ENCODE results near the gene THEM5. TPM values are rescaled to one million over a fixed set of nuclear protein-coding genes. Genes with fewer than 3 reads are reported as not detected.

Gene THEM5
- total and polyA plus RNA-seq, 10 of the 15 experiments (the other 5 are each of a cell fraction or from before 2014, with no cell fraction given), result 0.16 TPM; not detected in 9

DNA sequence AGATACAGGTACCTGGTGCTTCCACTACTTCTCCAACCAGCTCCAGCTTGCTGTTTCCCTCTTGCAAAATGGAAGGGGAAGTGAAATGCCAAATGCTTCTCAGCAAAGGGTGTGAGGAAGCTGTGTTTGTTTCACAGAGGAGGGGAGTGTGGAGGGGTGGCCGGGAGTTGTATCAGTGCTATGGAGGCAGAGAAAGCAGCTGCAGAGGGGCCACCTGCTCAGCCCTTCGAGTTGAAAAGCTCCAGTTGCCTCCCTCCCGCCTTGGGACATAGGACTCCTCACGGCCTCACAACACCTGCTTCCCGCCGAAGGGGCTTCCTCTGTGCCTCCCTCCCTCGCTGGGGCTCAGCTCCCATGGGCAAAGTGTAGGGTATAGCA lies 36.2 kb downstream of the THEM5 start:
- ChIA-PET SMC1A (ENCODE audit: uncharacterized antibody, unreplicated experiment) (interaction anchor here (2.0 kb wide), 1 partner anchor 10 kb away, joined by 7 read pairs; no protein-coding TSS in a partner anchor), POLR2A (no interaction called here), CTCF (interaction anchor here (1.5 kb wide), 1 partner anchor 19 kb away, joined by 3 read pairs; no protein-coding TSS in a partner anchor), RAD21 (ENCODE audit: unreplicated experiment) (no interaction called here)
- TF ChIP-seq, protein P1, sequence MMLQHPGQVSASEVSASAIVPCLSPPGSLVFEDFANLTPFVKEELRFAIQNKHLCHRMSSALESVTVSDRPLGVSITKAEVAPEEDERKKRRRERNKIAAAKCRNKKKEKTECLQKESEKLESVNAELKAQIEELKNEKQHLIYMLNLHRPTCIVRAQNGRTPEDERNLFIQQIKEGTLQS (IDR thresholded peaks at IDR 0.05; ENCODE audit: borderline replicate concordance, extremely low read depth, low read depth, low read length), result no peak
- peak; percentile 26; the same call in 1 of the 2 replicates for TF ChIP-seq SPI1 (IDR thresholded peaks at IDR 0.05; ENCODE audit: borderline replicate concordance, insufficient read depth, low read depth, low read length)
- Histone ChIP-seq H2AFZ (ENCODE audit: control insufficient read depth, low read depth, low read length) (no peak overlapping the region), H3K9ac (ENCODE audit: control insufficient read depth, insufficient read depth, low read length) (no peak overlapping the region), H3K4me1 (ENCODE audit: control insufficient read depth, insufficient read depth, low read length) (peaks cover 2% of the 10 kb centered on the region), H3K36me3 (ENCODE audit: control insufficient read depth in 2 of 2, insufficient read depth in 2 of 2, low read length in 1 of 2) (no peaks in the 10 kb centered on the region), H3K4me3 (no peak overlapping the region), H3K4me2 (ENCODE audit: control insufficient read depth, insufficient read depth) (no peak overlapping the region), H4K20me1 (ENCODE audit: control insufficient read depth, insufficient read depth) (no peaks in the 10 kb centered on the region), H3K27me3 (replicated peaks in 1 of 2; ENCODE audit: control insufficient read depth in 2 of 2, insufficient read depth in 2 of 2, low read length in 1 of 2) (peaks cover 0 to 3% of the 10 kb centered on the region in 2 experiments; a peak in 2 of 4 replicates), H3K79me2 (ENCODE audit: control insufficient read depth, insufficient read depth, low read length) (no peaks in the 10 kb centered on the region), H3K27ac (ENCODE audit: control insufficient read depth, insufficient read depth) (no peak overlapping the region), H3K9me3 (replicated peaks; ENCODE audit: control insufficient read depth, insufficient read depth, low read length) (no peaks in the 10 kb centered on the region)
- DNase-seq (ENCODE audit: low read depth, low spot score), result no peak
- no peak; the same call in 2 of the 3 replicates for ATAC-seq
- WGBS (ENCODE audit: insufficient coverage, insufficient replicate concordance, low lambda C conversion rate, missing lambda C conversion rate), result 31% methylated on average over 7 of the region's 7 CpGs
- BruUV-seq (replicated peaks), result no TSS peak
- intact Hi-C loops (cut with micrococcal nuclease; ENCODE audit: unreplicated experiment), result no loop called here
- FAIRE-seq, result no peak
- in situ Hi-C loops (cut with MboI), result no loop called here

GRCh38 chr1:151816548-151817352 lies 36.8 kb downstream of the THEM5 start:
- H3K36me3 ChIP-seq (ENCODE audit: control insufficient read depth in 2 of 2, insufficient read depth in 2 of 2, low read length in 1 of 2), result no peaks in the 10 kb centered on the region
- no peaks in the 10 kb centered on the region for H4K20me1 ChIP-seq (ENCODE audit: control insufficient read depth, insufficient read depth)
- DNase-seq (ENCODE audit: low read depth, low spot score) (no peak), FAIRE-seq (no peak), ATAC-seq (no peak)
- ChIA-PET CTCF (no interaction called here), POLR2A (no interaction called here), RAD21 (ENCODE audit: unreplicated experiment) (no interaction called here), SMC1A (ENCODE audit: uncharacterized antibody, unreplicated experiment) (interaction anchor here (2.0 kb wide), 1 partner anchor 11 kb away, joined by 7 read pairs; no protein-coding TSS in a partner anchor)
- no peak overlapping the region for H3K27ac ChIP-seq (ENCODE audit: control insufficient read depth, insufficient read depth)
- no peaks in the 10 kb centered on the region for H3K79me2 ChIP-seq (ENCODE audit: control insufficient read depth, insufficient read depth, low read length)
- no peak overlapping the region for H3K9ac ChIP-seq (ENCODE audit: control insufficient read depth, insufficient read depth, low read length)
- BruUV-seq (replicated peaks), result no TSS peak
- H3K27me3 ChIP-seq (replicated peaks in 1 of 2; ENCODE audit: control insufficient read depth in 2 of 2, insufficient read depth in 2 of 2, low read length in 1 of 2), result peaks cover 0 to 3% of the 10 kb centered on the region in 2 experiments; a peak in 2 of 4 replicates
- 66% methylated on average over 26 of the region's 26 CpGs for WGBS (ENCODE audit: insufficient coverage, insufficient replicate concordance, low lambda C conversion rate, missing lambda C conversion rate)
- H3K9me3 ChIP-seq (replicated peaks; ENCODE audit: control insufficient read depth, insufficient read depth, low read length), result no peaks in the 10 kb centered on the region
- no peak overlapping the region for H3K4me3 ChIP-seq
- in situ Hi-C loops (cut with MboI), result no loop called here
- H3K4me1 ChIP-seq (ENCODE audit: control insufficient read depth, insufficient read depth, low read length), result no peaks in the 10 kb centered on the region; the same call in 1 of the 2 replicates
- no peak overlapping the region for H2AFZ ChIP-seq (ENCODE audit: control insufficient read depth, low read depth, low read length)
- intact Hi-C loops (cut with micrococcal nuclease; ENCODE audit: unreplicated experiment), result no loop called here
- no peak for TF ChIP-seq RAD51 (IDR thresholded peaks at IDR 0.05)
- no peak for TF ChIP-seq PRDM15 (CRISPR knock-in tag; IDR thresholded peaks at IDR 0.05)
- no peak for TF ChIP-seq JUNB (IDR thresholded peaks at IDR 0.05)
- TF ChIP-seq TAF1 (IDR thresholded peaks at IDR 0.05; ENCODE audit: borderline replicate concordance, low read depth, low read length), result no peak
- no peak for TF ChIP-seq WRNIP1 (IDR thresholded peaks at IDR 0.05; ENCODE audit: borderline replicate concordance, low read depth, low read length)
- TF ChIP-seq, protein P2, sequence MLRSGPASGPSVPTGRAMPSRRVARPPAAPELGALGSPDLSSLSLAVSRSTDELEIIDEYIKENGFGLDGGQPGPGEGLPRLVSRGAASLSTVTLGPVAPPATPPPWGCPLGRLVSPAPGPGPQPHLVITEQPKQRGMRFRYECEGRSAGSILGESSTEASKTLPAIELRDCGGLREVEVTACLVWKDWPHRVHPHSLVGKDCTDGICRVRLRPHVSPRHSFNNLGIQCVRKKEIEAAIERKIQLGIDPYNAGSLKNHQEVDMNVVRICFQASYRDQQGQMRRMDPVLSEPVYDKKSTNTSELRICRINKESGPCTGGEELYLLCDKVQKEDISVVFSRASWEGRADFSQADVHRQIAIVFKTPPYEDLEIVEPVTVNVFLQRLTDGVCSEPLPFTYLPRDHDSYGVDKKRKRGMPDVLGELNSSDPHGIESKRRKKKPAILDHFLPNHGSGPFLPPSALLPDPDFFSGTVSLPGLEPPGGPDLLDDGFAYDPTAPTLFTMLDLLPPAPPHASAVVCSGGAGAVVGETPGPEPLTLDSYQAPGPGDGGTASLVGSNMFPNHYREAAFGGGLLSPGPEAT (IDR thresholded peaks at IDR 0.05; ENCODE audit: low read depth), result no peak
- H3K4me2 ChIP-seq (ENCODE audit: control insufficient read depth, insufficient read depth), result no peak overlapping the region

Measured in GM12878 (cell line).